GM12878 (cell line): ENCODE measurements around the gene IFIT3. TPM values are rescaled to one million over a fixed set of nuclear protein-coding genes. Genes with fewer than 3 reads are reported as not detected.

Experiments
- ATAC-seq: fragments of 200-7000 bp; cut with Tn5 transposase; 3 replicates; pipeline ENCODE4 v1.9.1; 2020; ENCODE audit warnings: mild to moderate bottlenecking, moderate library complexity
- BruUV-seq: library from RNA; stranded (reverse); fragments of 400-500 nt; replicated peaks from 2 replicates; lab custom pipeline; 2021; lab: Mats Ljungman, UMichigan
- CTCF ChIA-PET: fragments of 300-600 bp; sonication (Branson Sonifier 250); formaldehyde crosslinking; extraction: SDS; loops from one replicate; lab custom pipeline; 2021; ENCODE audit warnings: inconsistent platforms; lab: Yijun Ruan, JAX
- POLR2A ChIA-PET: fragments of 350-600 bp; formaldehyde crosslinking; extraction: SDS; loops from one replicate; lab custom pipeline; 2021; ENCODE audit warnings: inconsistent platforms; lab: Charles Lee
- RAD21 ChIA-PET: fragments of 300-600 bp; sonication (Branson Sonifier 250); formaldehyde crosslinking; loops from one replicate; lab custom pipeline; 2023; ENCODE audit warnings: antibody characterized with exemption; ENCODE audit not compliant: unreplicated experiment; lab: Charles Lee
- SMC1A ChIA-PET: fragments of 300-600 bp; sonication (Branson Sonifier 250); formaldehyde crosslinking; loops from one replicate; lab custom pipeline; 2023; ENCODE audit not compliant: unreplicated experiment, uncharacterized antibody; lab: Charles Lee
- DNase-seq: peaks from one replicate; pipeline ENCODE4 v3.0.0-alpha.2; 2011; ENCODE audit warnings: low read depth, low spot score
- FAIRE-seq: peaks from 3 replicates; lab custom pipeline; 2011; peaks lifted over from hg19 to GRCh38; lab: Jason Lieb, UNC
- H2AFZ ChIP-seq: 2 replicates; pipeline ENCODE4 v1.6.0; 2011; ENCODE audit warnings: low read depth, low read length, control low read depth; ENCODE audit not compliant: control insufficient read depth
- H3K27ac ChIP-seq: 2 replicates; pipeline ENCODE4 v1.5.1; 2011; ENCODE audit warnings: control low read depth; ENCODE audit not compliant: control insufficient read depth, insufficient read depth
- H3K27me3 ChIP-seq, 2 experiments: replicated peaks in 1 of 2; 2 replicates each; pipeline versions ENCODE4 v1.6.0 to v1.6.1; 2011; ENCODE audit warnings: low read length in 1 of 2; ENCODE audit not compliant: control insufficient read depth in 2 of 2, insufficient read depth in 2 of 2
- H3K36me3 ChIP-seq, 2 experiments: 2 replicates each; pipeline ENCODE4 v1.5.1; 2011; ENCODE audit warnings: low read length in 1 of 2; ENCODE audit not compliant: control insufficient read depth in 2 of 2, insufficient read depth in 2 of 2
- H3K4me1 ChIP-seq: 2 replicates; pipeline ENCODE4 v1.6.1; 2011; ENCODE audit warnings: mild to moderate bottlenecking, low read length, moderate library complexity, mixed read lengths; ENCODE audit not compliant: control insufficient read depth, insufficient read depth
- H3K4me2 ChIP-seq: 2 replicates; pipeline ENCODE4 v1.6.0; 2011; ENCODE audit warnings: control low read depth; ENCODE audit not compliant: control insufficient read depth, insufficient read depth
- H3K4me3 ChIP-seq: fragments of 200-600 bp; sonication (generic); 2 replicates; pipeline ENCODE4 v1.5.1; 2016
- H3K79me2 ChIP-seq: 2 replicates; pipeline ENCODE4 v1.6.0; 2011; ENCODE audit warnings: low read length; ENCODE audit not compliant: control insufficient read depth, insufficient read depth
- H3K9ac ChIP-seq: 2 replicates; pipeline ENCODE4 v1.8.0; 2011; ENCODE audit warnings: low read length, control low read depth, mixed read lengths; ENCODE audit not compliant: control insufficient read depth, insufficient read depth
- H3K9me3 ChIP-seq: replicated peaks from 3 replicates; pipeline ENCODE4 v1.5.1; 2011; ENCODE audit warnings: mild to moderate bottlenecking, low read length; ENCODE audit not compliant: control insufficient read depth, insufficient read depth
- H4K20me1 ChIP-seq: 2 replicates; pipeline ENCODE4 v1.6.0; 2011; ENCODE audit not compliant: control insufficient read depth, insufficient read depth
- CBX5 ChIP-seq: sonication (generic); IDR thresholded peaks from 2 replicates; pipeline ENCODE4 v1.6.1; 2016; ENCODE audit warnings: low read depth, moderate library complexity, mild to moderate bottlenecking, inconsistent platforms
- EP300 ChIP-seq, 2 experiments: fragments of 150-350 bp in 1 of 2; IDR thresholded peaks; 2 replicates each; pipeline ENCODE4 v1.6.1; 2011 to 2012; ENCODE audit warnings: low read depth in 2 of 2, low read length in 2 of 2, borderline replicate concordance in 1 of 2, improper control_type of control experiment in 1 of 2, inconsistent platforms in 1 of 2; ENCODE audit not compliant: control insufficient read depth in 1 of 2
- ESRRA ChIP-seq: IDR thresholded peaks from 2 replicates; pipeline ENCODE4 v1.6.1; 2012; ENCODE audit warnings: mild to moderate bottlenecking, low read length, improper control_type of control experiment
- HDAC6 ChIP-seq: fragments of 200-600 bp; sonication (generic); IDR thresholded peaks from one replicate; pipeline ENCODE4 v1.8.0; 2017; ENCODE audit warnings: antibody characterized with exemption; ENCODE audit not compliant: unreplicated experiment
- KDM1A ChIP-seq: fragments of 200-600 bp; sonication (generic); IDR thresholded peaks from 2 replicates; pipeline ENCODE4 v1.6.1; 2016; ENCODE audit warnings: borderline replicate concordance
- MAX ChIP-seq: IDR thresholded peaks from 2 replicates; pipeline ENCODE4 v1.6.1; 2012; ENCODE audit warnings: low read depth, low read length, improper control_type of control experiment
- MLLT1 ChIP-seq: fragments of 450-650 bp; IDR thresholded peaks from 2 replicates; pipeline ENCODE4 v1.6.1; 2016; ENCODE audit warnings: mild to moderate bottlenecking
- MTA2 ChIP-seq: fragments of 450-650 bp; IDR thresholded peaks from 2 replicates; pipeline ENCODE4 v1.6.1; 2016; ENCODE audit warnings: low read depth, mild to moderate bottlenecking, moderate library complexity
- NR2F1 ChIP-seq: fragments of 450-650 bp; conservative IDR thresholded peaks from 2 replicates; pipeline ENCODE4 v1.6.1; 2017; ENCODE audit warnings: mild to moderate bottlenecking
- PAX8 ChIP-seq: fragments of 450-650 bp; IDR thresholded peaks from 2 replicates; pipeline ENCODE4 v1.6.1; 2017; ENCODE audit warnings: mild to moderate bottlenecking, moderate library complexity
- SIX5 ChIP-seq: IDR thresholded peaks from 2 replicates; pipeline ENCODE4 v1.6.1; 2011; ENCODE audit warnings: mild to moderate bottlenecking, low read depth, low read length, moderate library complexity; ENCODE audit not compliant: severe bottlenecking
- TARDBP ChIP-seq: IDR thresholded peaks from 2 replicates; pipeline ENCODE4 v1.6.1; 2016; ENCODE audit warnings: borderline replicate concordance
- USF1 ChIP-seq: IDR thresholded peaks from 2 replicates; pipeline ENCODE4 v1.6.1; 2011; ENCODE audit warnings: borderline replicate concordance, low read depth, mild to moderate bottlenecking, moderate library complexity, mixed read lengths, low read length; ENCODE audit not compliant: insufficient read depth; ENCODE audit errors: extremely low read length
- ZBTB4 ChIP-seq: fragments of 450-650 bp; formaldehyde crosslinking; IDR thresholded peaks from 2 replicates; pipeline ENCODE4 v1.4.0; 2022; ENCODE audit warnings: mild to moderate bottlenecking, moderate library complexity
- ZZZ3 ChIP-seq: IDR thresholded peaks from 2 replicates; pipeline ENCODE4 v1.6.1; 2011; ENCODE audit warnings: low read depth; ENCODE audit not compliant: control insufficient read depth, insufficient read length
- in situ Hi-C: fragments of 300-500 bp; cut with MboI; formaldehyde crosslinking; loops from 9 replicates; pipeline ENCODE4 v1.14.3; 2018; ENCODE audit warnings: mixed read lengths
- intact Hi-C: fragments of 100-400 bp; cut with micrococcal nuclease; formaldehyde crosslinking; loops from one replicate; pipeline ENCODE4 v1.14.2; 2022; ENCODE audit not compliant: unreplicated experiment
- polyA plus RNA-seq, 11 experiments: library from polyadenylated mRNA; depleted of rRNA in 4 of 11; unstranded in 6 of 11; stranded (reverse) in 5 of 11; fragments of >200 nt; fragmentation: Nextera tagmentation in 4 of 11; fragmentation: Illumina TruSeq in 1 of 11; extraction: Ambion mirVana in 4 of 11; extraction: Trizol in 1 of 11; gene quantifications; 1 replicate in 1 of 11; 2 replicates in 10 of 11; pipeline versions ENCODE4 v1.2.1 to v1.2.3, GENCODE V29; 2011 to 2016; ENCODE audit warnings: inconsistent platforms in 2 of 11, missing spikeins in 2 of 11, low read depth in 1 of 11
- total RNA-seq, 4 experiments: library from RNA; depleted of rRNA in 3 of 4; stranded (reverse); fragments of >200 nt in 3 of 4; fragmentation: Illumina TruSeq in 1 of 4; extraction: Trizol in 1 of 4; gene quantifications; 2 replicates each; pipeline versions ENCODE4 v1.2.1 to v1.2.3, GENCODE V29; 2013 to 2021

Gene IFIT3
- total and polyA plus RNA-seq, 10 of the 15 experiments (the other 5 are each of a cell fraction or from before 2014, with no cell fraction given) = 27.0 to 70.2 (median 51.1) TPM

GRCh38 chr10:89304925-89305324, 22.9 kb upstream of the IFIT3 start:
- ChIA-PET RAD21 (interaction anchor here (0.8 to 6.5 kb wide), 5 partner anchors 13 to 109 kb away, joined by 3 to 68 read pairs (median 3); partner anchors contain the start of genes IFIT3 and IFIT5), POLR2A (no interaction called here), SMC1A (interaction anchor here (0.9 to 9.1 kb wide), 12 partner anchors 11 to 116 kb away, joined by 3 to 98 read pairs (median 3); partner anchors contain the start of gene IFIT3), CTCF (interaction anchor here (1.1 to 7.4 kb wide), 10 partner anchors 10 to 109 kb away, joined by 3 to 95 read pairs (median 4); partner anchors contain the start of genes IFIT1, IFIT3 and IFIT5)
- Histone ChIP-seq H3K4me2 (no peak overlapping the region), H3K27ac (no peak overlapping the region), H3K4me3 (no peak overlapping the region), H4K20me1 (no peaks in the 10 kb centered on the region), H3K27me3 (no peaks in the 10 kb centered on the region), H3K36me3 (0 out of 4 replicates have a peak, but pooled peaks cover 0 to 2% of the 10 kb centered on the region in 2 experiments), H2AFZ (no peak overlapping the region), H3K4me1 (peaks cover 3% of the 10 kb centered on the region), H3K9ac (no peak overlapping the region), H3K79me2 (peaks cover 23% of the 10 kb centered on the region), H3K9me3 (no peaks in the 10 kb centered on the region)
- ATAC-seq (no peak), DNase-seq (no peak), FAIRE-seq (no peak)
- in situ Hi-C loops = no loop called here
- BruUV-seq = no TSS peak
- intact Hi-C loops = no loop called here
- TF ChIP-seq KDM1A (no peak), TARDBP (no peak), CBX5 (no peak), NR2F1 (no peak), MTA2 (no peak), EP300 (IDR thresholded peaks at IDR 0.05; ENCODE audit: borderline replicate concordance in 1 of 2, control insufficient read depth in 1 of 2, low read depth in 2 of 2, low read length in 2 of 2) (no peak), MLLT1 (no peak), USF1 (no peak), SIX5 (no peak), ZBTB4 (CRISPR knock-in tag) (no peak), ESRRA (no peak), MAX (no peak), PAX8 (no peak), HDAC6 (no peak), ZZZ3 (no peak)
